ENCODE data around the gene WDR38. TPM values are rescaled to one million over a fixed set of nuclear protein-coding genes. Genes with fewer than 3 reads are reported as not detected.

The WDR38 gene
- polyA plus RNA-seq, 1 of the 3 experiments (the other 2 are of a cell fraction): not detected

DNA sequence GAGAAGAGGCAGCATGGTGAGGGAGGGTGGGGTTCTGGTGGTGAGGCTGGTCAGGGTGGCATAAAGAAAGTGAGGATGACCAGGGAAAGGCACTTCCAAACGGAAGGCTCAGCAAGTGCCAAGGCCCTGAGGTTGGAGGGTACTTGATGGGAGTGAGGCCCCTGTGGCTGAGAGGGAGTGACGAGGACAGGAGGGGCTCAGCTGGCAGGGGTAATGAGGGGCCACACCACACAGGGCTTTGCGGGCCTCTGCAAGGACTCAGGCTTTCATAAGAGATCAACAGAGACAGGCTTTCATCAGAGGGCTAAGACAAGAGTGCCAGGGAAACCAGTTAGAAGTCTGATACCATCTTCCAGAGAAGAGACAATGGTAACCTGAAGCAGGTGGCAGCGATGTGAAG is 32.3 kb downstream of the WDR38 start:
- Histone ChIP-seq H3F3A (replicated peaks; ENCODE audit: insufficient read depth) (no peaks in the 10 kb centered on the region), H3K4me2 (no peak overlapping the region), H4K20me1 (ENCODE audit: insufficient read depth) (no peaks in the 10 kb centered on the region), H3K9me2 (no peaks in the 10 kb centered on the region), H3K27ac (ENCODE audit: low read depth in 2 of 2, low read length in 1 of 2) (no peak overlapping the region), H3K9ac (no peak overlapping the region), H2AFZ (ENCODE audit: low read depth) (no peak overlapping the region), H3K4me3 (ENCODE audit: low read depth in 2 of 2, low read length in 1 of 2) (no peak overlapping the region), H3K79me2 (ENCODE audit: insufficient read depth) (no peaks in the 10 kb centered on the region), H3K27me3 (ENCODE audit: insufficient read depth) (no peaks in the 10 kb centered on the region), H3K4me1 (ENCODE audit: control insufficient read depth in 1 of 2, insufficient read depth in 2 of 2, low read depth in 1 of 2, low read length in 1 of 2) (no peaks in the 10 kb centered on the region), H3K36me3 (replicated peaks in 1 of 2; ENCODE audit: control insufficient read depth in 1 of 2, insufficient read depth in 2 of 2, low read length in 1 of 2) (peaks cover 0 to 59% of the 10 kb centered on the region in 2 experiments), H3K9me3 (no peaks in the 10 kb centered on the region)
- ChIA-PET POLR2A (no interaction called here), CTCF (no interaction called here)
- no peak for DNase-seq
- WGBS (ENCODE audit: low lambda C conversion rate): 85% methylated on average over 4 of the region's 4 CpGs
- TF ChIP-seq GATA2 (CRISPR knock-in tag; IDR thresholded peaks at IDR 0.05): no peak
- no peak for TF ChIP-seq GABPA (IDR thresholded peaks at IDR 0.05; ENCODE audit: low read depth)
- TF ChIP-seq TEAD4 (IDR thresholded peaks at IDR 0.05; ENCODE audit: borderline replicate concordance, insufficient read depth): no peak
- TF ChIP-seq FOXJ3 (CRISPR knock-in tag; IDR thresholded peaks at IDR 0.05): no peak
- no peak for TF ChIP-seq JUND (IDR thresholded peaks at IDR 0.05)
- TF ChIP-seq TAF1 (IDR thresholded peaks at IDR 0.05; ENCODE audit: borderline replicate concordance, low read depth, low read length): no peak
- TF ChIP-seq, protein P1, sequence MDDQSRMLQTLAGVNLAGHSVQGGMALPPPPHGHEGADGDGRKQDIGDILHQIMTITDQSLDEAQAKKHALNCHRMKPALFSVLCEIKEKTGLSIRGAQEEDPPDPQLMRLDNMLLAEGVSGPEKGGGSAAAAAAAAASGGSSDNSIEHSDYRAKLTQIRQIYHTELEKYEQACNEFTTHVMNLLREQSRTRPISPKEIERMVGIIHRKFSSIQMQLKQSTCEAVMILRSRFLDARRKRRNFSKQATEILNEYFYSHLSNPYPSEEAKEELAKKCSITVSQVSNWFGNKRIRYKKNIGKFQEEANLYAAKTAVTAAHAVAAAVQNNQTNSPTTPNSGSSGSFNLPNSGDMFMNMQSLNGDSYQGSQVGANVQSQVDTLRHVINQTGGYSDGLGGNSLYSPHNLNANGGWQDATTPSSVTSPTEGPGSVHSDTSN (IDR thresholded peaks at IDR 0.05): no peak
- TF ChIP-seq POLR2AphosphoS5 (IDR thresholded peaks at IDR 0.05; ENCODE audit: low read depth, low read length): no peak
- TF ChIP-seq, protein P2, sequence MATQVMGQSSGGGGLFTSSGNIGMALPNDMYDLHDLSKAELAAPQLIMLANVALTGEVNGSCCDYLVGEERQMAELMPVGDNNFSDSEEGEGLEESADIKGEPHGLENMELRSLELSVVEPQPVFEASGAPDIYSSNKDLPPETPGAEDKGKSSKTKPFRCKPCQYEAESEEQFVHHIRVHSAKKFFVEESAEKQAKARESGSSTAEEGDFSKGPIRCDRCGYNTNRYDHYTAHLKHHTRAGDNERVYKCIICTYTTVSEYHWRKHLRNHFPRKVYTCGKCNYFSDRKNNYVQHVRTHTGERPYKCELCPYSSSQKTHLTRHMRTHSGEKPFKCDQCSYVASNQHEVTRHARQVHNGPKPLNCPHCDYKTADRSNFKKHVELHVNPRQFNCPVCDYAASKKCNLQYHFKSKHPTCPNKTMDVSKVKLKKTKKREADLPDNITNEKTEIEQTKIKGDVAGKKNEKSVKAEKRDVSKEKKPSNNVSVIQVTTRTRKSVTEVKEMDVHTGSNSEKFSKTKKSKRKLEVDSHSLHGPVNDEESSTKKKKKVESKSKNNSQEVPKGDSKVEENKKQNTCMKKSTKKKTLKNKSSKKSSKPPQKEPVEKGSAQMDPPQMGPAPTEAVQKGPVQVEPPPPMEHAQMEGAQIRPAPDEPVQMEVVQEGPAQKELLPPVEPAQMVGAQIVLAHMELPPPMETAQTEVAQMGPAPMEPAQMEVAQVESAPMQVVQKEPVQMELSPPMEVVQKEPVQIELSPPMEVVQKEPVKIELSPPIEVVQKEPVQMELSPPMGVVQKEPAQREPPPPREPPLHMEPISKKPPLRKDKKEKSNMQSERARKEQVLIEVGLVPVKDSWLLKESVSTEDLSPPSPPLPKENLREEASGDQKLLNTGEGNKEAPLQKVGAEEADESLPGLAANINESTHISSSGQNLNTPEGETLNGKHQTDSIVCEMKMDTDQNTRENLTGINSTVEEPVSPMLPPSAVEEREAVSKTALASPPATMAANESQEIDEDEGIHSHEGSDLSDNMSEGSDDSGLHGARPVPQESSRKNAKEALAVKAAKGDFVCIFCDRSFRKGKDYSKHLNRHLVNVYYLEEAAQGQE (IDR thresholded peaks at IDR 0.05; ENCODE audit: low read depth, low read length): no peak
- TF ChIP-seq, protein P3, sequence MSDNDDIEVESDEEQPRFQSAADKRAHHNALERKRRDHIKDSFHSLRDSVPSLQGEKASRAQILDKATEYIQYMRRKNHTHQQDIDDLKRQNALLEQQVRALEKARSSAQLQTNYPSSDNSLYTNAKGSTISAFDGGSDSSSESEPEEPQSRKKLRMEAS (IDR thresholded peaks at IDR 0.05; ENCODE audit: low read depth): no peak
- TF ChIP-seq, protein P4, sequence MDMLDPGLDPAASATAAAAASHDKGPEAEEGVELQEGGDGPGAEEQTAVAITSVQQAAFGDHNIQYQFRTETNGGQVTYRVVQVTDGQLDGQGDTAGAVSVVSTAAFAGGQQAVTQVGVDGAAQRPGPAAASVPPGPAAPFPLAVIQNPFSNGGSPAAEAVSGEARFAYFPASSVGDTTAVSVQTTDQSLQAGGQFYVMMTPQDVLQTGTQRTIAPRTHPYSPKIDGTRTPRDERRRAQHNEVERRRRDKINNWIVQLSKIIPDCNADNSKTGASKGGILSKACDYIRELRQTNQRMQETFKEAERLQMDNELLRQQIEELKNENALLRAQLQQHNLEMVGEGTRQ (IDR thresholded peaks at IDR 0.05; ENCODE audit: borderline replicate concordance, low read depth, low read length): no peak
- TF ChIP-seq RCOR1 (IDR thresholded peaks at IDR 0.05; ENCODE audit: low read length): no peak
- TF ChIP-seq, protein P5, sequence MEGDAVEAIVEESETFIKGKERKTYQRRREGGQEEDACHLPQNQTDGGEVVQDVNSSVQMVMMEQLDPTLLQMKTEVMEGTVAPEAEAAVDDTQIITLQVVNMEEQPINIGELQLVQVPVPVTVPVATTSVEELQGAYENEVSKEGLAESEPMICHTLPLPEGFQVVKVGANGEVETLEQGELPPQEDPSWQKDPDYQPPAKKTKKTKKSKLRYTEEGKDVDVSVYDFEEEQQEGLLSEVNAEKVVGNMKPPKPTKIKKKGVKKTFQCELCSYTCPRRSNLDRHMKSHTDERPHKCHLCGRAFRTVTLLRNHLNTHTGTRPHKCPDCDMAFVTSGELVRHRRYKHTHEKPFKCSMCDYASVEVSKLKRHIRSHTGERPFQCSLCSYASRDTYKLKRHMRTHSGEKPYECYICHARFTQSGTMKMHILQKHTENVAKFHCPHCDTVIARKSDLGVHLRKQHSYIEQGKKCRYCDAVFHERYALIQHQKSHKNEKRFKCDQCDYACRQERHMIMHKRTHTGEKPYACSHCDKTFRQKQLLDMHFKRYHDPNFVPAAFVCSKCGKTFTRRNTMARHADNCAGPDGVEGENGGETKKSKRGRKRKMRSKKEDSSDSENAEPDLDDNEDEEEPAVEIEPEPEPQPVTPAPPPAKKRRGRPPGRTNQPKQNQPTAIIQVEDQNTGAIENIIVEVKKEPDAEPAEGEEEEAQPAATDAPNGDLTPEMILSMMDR (IDR thresholded peaks at IDR 0.05): no peak
- TF ChIP-seq, protein P6, sequence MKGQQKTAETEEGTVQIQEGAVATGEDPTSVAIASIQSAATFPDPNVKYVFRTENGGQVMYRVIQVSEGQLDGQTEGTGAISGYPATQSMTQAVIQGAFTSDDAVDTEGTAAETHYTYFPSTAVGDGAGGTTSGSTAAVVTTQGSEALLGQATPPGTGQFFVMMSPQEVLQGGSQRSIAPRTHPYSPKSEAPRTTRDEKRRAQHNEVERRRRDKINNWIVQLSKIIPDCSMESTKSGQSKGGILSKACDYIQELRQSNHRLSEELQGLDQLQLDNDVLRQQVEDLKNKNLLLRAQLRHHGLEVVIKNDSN (IDR thresholded peaks at IDR 0.05; ENCODE audit: borderline replicate concordance, low read depth): no peak
- TF ChIP-seq RAD21 (IDR thresholded peaks at IDR 0.05; ENCODE audit: low read length): no peak
- TF ChIP-seq RXRA (IDR thresholded peaks at IDR 0.05; ENCODE audit: borderline replicate concordance, low read depth): no peak
